ENCODE data around the gene WDR81.
"Not testable (repeated sequence)": the region's sequence is repeated elsewhere in the genome, so short reads cannot be mapped to it uniquely, and the experiment has no call there.

The WDR81 gene

GRCh38 chr17:1755827-1756262, 31.3 kb downstream of the WDR81 start:
- no peak for DNase-seq

GRCh38 chr17:1758807-1759206, 34.3 kb downstream of the WDR81 start:
- no peak for DNase-seq

- no peak for DNase-seq
These were observed 35.0 kb downstream of the WDR81 start for GRCh38 chr17:1759529-1759928.

- no peak for DNase-seq
These were observed 37.9 kb downstream of the WDR81 start for GRCh38 chr17:1762233-1762900.

GRCh38 chr17:1762901-1763898, 38.7 kb downstream of the WDR81 start:
- no peak for DNase-seq

GRCh38 chr17:1764284-1764683, 39.8 kb downstream of the WDR81 start:
- DNase-seq, result no peak

GRCh38 chr17:1764705-1765104, 40.2 kb downstream of the WDR81 start:
- DNase-seq, result not testable (repeated sequence)

GRCh38 chr17:1765576-1765975, 41.1 kb downstream of the WDR81 start:
- DNase-seq, result no peak

GRCh38 chr17:1766382-1767135, 42.1 kb downstream of the WDR81 start:
- no peak for DNase-seq

- DNase-seq, result no peak
These were observed 42.9 kb downstream of the WDR81 start for GRCh38 chr17:1767358-1767757.

- peak; percentile 24 for DNase-seq
These were observed 45.4 kb downstream of the WDR81 start for GRCh38 chr17:1769822-1770477.

GRCh38 chr17:1773000-1773695, 48.6 kb downstream of the WDR81 start:
- not testable (repeated sequence) for DNase-seq

GRCh38 chr17:1773696-1774181, 49.2 kb downstream of the WDR81 start:
- no peak for DNase-seq

GRCh38 chr17:1774390-1775176, 50.1 kb downstream of the WDR81 start:
- DNase-seq, result no peak

GRCh38 chr17:1776328-1776727, 51.8 kb downstream of the WDR81 start:
- DNase-seq, result no peak

GRCh38 chr17:1776857-1777256, 52.4 kb downstream of the WDR81 start:
- no peak for DNase-seq

- DNase-seq, result peak; percentile 4
These were observed 55.1 kb downstream of the WDR81 start for GRCh38 chr17:1779571-1780131.

GRCh38 chr17:1782171-1782567, 57.7 kb downstream of the WDR81 start:
- DNase-seq, result no peak

- no peak for DNase-seq
These were observed 58.8 kb downstream of the WDR81 start for GRCh38 chr17:1783271-1783670.

GRCh38 chr17:1783834-1784611, 59.5 kb downstream of the WDR81 start:
- peak; percentile 17 for DNase-seq

All from NCI-H1092 treated with DMSO at 0.1 percent for 48 hours (cell line).